ENCODE measurements around the gene ICAM3. TPM values are rescaled to one million over a fixed set of nuclear protein-coding genes. Genes with fewer than 3 reads are reported as not detected.

ICAM3 gene
- polyA plus RNA-seq, 1 of the 3 experiments (the other 2 are of a cell fraction) = 15.6 TPM

GRCh38 chr19:10335352-10335985, 4.0 kb downstream of the ICAM3 start:
- peak overlapping the region; percentile 97 for H3K4me2 ChIP-seq
- WGBS (ENCODE audit: low lambda C conversion rate) = no CpG with 5 or more reads among the region's 26 CpGs
- H3K9me2 ChIP-seq = no peaks in the 10 kb centered on the region
- CTCF ChIA-PET = interaction anchor here (0.9 to 3.3 kb wide), 4 partner anchors 53 to 76 kb away, joined by 3 to 18 read pairs (median 6); no protein-coding TSS in a partner anchor
- H3K4me1 ChIP-seq (ENCODE audit: control insufficient read depth in 1 of 2, insufficient read depth in 2 of 2, low read depth in 1 of 2, low read length in 1 of 2) = peaks cover 0 to 22% of the 10 kb centered on the region in 2 experiments; a peak in 1 of 4 replicates
- no peak for DNase-seq
- H3F3A ChIP-seq (replicated peaks; ENCODE audit: insufficient read depth) = no peaks in the 10 kb centered on the region
- peak overlapping the region in 1 of 2 experiments; percentile 50; a peak in 1 of 4 replicates for H3K27ac ChIP-seq (ENCODE audit: low read depth in 2 of 2, low read length in 1 of 2)
- POLR2A ChIA-PET = interaction anchor here (1.3 to 1.9 kb wide), 2 partner anchors 45 to 196 kb away, joined by 3 to 15 read pairs; partner anchors contain the start of gene TYK2
- TF ChIP-seq SMC3 (IDR thresholded peaks at IDR 0.05; ENCODE audit: low read depth, low read length) = no peak
- TF ChIP-seq, protein P1, sequence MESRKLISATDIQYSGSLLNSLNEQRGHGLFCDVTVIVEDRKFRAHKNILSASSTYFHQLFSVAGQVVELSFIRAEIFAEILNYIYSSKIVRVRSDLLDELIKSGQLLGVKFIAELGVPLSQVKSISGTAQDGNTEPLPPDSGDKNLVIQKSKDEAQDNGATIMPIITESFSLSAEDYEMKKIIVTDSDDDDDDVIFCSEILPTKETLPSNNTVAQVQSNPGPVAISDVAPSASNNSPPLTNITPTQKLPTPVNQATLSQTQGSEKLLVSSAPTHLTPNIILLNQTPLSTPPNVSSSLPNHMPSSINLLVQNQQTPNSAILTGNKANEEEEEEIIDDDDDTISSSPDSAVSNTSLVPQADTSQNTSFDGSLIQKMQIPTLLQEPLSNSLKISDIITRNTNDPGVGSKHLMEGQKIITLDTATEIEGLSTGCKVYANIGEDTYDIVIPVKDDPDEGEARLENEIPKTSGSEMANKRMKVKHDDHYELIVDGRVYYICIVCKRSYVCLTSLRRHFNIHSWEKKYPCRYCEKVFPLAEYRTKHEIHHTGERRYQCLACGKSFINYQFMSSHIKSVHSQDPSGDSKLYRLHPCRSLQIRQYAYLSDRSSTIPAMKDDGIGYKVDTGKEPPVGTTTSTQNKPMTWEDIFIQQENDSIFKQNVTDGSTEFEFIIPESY (IDR thresholded peaks at IDR 0.05; ENCODE audit: borderline replicate concordance, low read depth) = no peak
- no peak for TF ChIP-seq RFX5 (IDR thresholded peaks at IDR 0.05; ENCODE audit: low read length)
- no peak for TF ChIP-seq IRF3 (IDR thresholded peaks at IDR 0.05; ENCODE audit: low read depth, low read length)
- TF ChIP-seq, protein P2, sequence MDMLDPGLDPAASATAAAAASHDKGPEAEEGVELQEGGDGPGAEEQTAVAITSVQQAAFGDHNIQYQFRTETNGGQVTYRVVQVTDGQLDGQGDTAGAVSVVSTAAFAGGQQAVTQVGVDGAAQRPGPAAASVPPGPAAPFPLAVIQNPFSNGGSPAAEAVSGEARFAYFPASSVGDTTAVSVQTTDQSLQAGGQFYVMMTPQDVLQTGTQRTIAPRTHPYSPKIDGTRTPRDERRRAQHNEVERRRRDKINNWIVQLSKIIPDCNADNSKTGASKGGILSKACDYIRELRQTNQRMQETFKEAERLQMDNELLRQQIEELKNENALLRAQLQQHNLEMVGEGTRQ (IDR thresholded peaks at IDR 0.05; ENCODE audit: borderline replicate concordance, low read depth, low read length) = no peak
- no peak for TF ChIP-seq JUND (IDR thresholded peaks at IDR 0.05)
- TF ChIP-seq EZH2phosphoT487 (IDR thresholded peaks at IDR 0.05; ENCODE audit: borderline replicate concordance, low read depth) = no peak
- TF ChIP-seq SIN3A (IDR thresholded peaks at IDR 0.05; ENCODE audit: borderline replicate concordance, low read depth, low read length) = no peak
- TF ChIP-seq FOSL2 (IDR thresholded peaks at IDR 0.05; ENCODE audit: borderline replicate concordance, low read depth) = no peak
- no peak for TF ChIP-seq TEAD4 (IDR thresholded peaks at IDR 0.05; ENCODE audit: borderline replicate concordance, insufficient read depth)
- no peak for TF ChIP-seq MEF2A (IDR thresholded peaks at IDR 0.05; ENCODE audit: borderline replicate concordance, low read depth)
- TF ChIP-seq, protein P3, sequence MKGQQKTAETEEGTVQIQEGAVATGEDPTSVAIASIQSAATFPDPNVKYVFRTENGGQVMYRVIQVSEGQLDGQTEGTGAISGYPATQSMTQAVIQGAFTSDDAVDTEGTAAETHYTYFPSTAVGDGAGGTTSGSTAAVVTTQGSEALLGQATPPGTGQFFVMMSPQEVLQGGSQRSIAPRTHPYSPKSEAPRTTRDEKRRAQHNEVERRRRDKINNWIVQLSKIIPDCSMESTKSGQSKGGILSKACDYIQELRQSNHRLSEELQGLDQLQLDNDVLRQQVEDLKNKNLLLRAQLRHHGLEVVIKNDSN (IDR thresholded peaks at IDR 0.05; ENCODE audit: borderline replicate concordance, low read depth) = no peak
- H3K79me2 ChIP-seq (ENCODE audit: insufficient read depth) = peaks cover 34% of the 10 kb centered on the region
- peak overlapping the region; percentile 70; the same call in 1 of the 2 replicates for H2AFZ ChIP-seq (ENCODE audit: low read depth)
- H3K9me3 ChIP-seq = no peaks in the 10 kb centered on the region
- peak overlapping the region; percentile 81 to 95 for H3K4me3 ChIP-seq (ENCODE audit: low read depth in 2 of 2, low read length in 1 of 2)
- peaks cover under 1% of the 10 kb centered on the region in 2 experiments for H3K36me3 ChIP-seq (replicated peaks in 1 of 2; ENCODE audit: control insufficient read depth in 1 of 2, insufficient read depth in 2 of 2, low read length in 1 of 2)
- H4K20me1 ChIP-seq (ENCODE audit: insufficient read depth) = peaks cover 18% of the 10 kb centered on the region
- H3K27me3 ChIP-seq (ENCODE audit: insufficient read depth) = no peaks in the 10 kb centered on the region
- no peak overlapping the region for H3K9ac ChIP-seq
